ENCODE data around the gene NKAP.
"Not testable (repeated sequence)": the region's sequence is repeated elsewhere in the genome, so short reads cannot be mapped to it uniquely, and the experiment has no call there.

NKAP gene

GRCh38 chrX:119942173-119942819 lies 1.3 kb downstream of the NKAP start:
- in situ Hi-C loops (cut with HindIII; ENCODE audit: low sequenced_read_pairs) = no loop called here

- in situ Hi-C loops (cut with HindIII; ENCODE audit: low sequenced_read_pairs) = no loop called here
Measured at GRCh38 chrX:119941336-119941735, 2.2 kb downstream of the NKAP start.

- in situ Hi-C loops (cut with HindIII; ENCODE audit: low sequenced_read_pairs) = no loop called here
Measured at GRCh38 chrX:119935215-119935874, 8.2 kb downstream of the NKAP start.

- in situ Hi-C loops (cut with HindIII; ENCODE audit: low sequenced_read_pairs) = not testable (repeated sequence)
Measured at GRCh38 chrX:119922391-119922790, 21.2 kb downstream of the NKAP start.

- in situ Hi-C loops (cut with HindIII; ENCODE audit: low sequenced_read_pairs) = no loop called here
Measured at GRCh38 chrX:119919835-119920585, 23.5 kb downstream of the NKAP start.

- in situ Hi-C loops (cut with HindIII; ENCODE audit: low sequenced_read_pairs) = no loop called here
Measured at GRCh38 chrX:119917877-119918276, 25.7 kb downstream of the NKAP start.

- in situ Hi-C loops (cut with HindIII; ENCODE audit: low sequenced_read_pairs) = no loop called here
Measured at GRCh38 chrX:119916310-119916709, 27.2 kb downstream of the NKAP start.

- in situ Hi-C loops (cut with HindIII; ENCODE audit: low sequenced_read_pairs) = no loop called here
Measured at GRCh38 chrX:119900976-119901375, 42.6 kb downstream of the NKAP start.

GRCh38 chrX:119899125-119899524 lies 44.4 kb downstream of the NKAP start:
- in situ Hi-C loops (cut with HindIII; ENCODE audit: low sequenced_read_pairs) = no loop called here

- in situ Hi-C loops (cut with HindIII; ENCODE audit: low sequenced_read_pairs) = no loop called here
Measured at GRCh38 chrX:119895843-119896326, 47.7 kb downstream of the NKAP start, which contains the start of gene AKAP14. AKAP14 (plus strand) TSS chrX:119895893; CDS start chrX:119903224, 7,331 bp downstream.

GRCh38 chrX:119891961-119892692 lies 51.4 kb downstream of the NKAP start:
- in situ Hi-C loops (cut with HindIII; ENCODE audit: low sequenced_read_pairs) = not testable (repeated sequence)

- in situ Hi-C loops (cut with HindIII; ENCODE audit: low sequenced_read_pairs) = not testable (repeated sequence)
Measured at GRCh38 chrX:119890626-119891025, 52.9 kb downstream of the NKAP start.

GRCh38 chrX:119887721-119888425 lies 55.7 kb downstream of the NKAP start:
- in situ Hi-C loops (cut with HindIII; ENCODE audit: low sequenced_read_pairs) = no loop called here

GRCh38 chrX:119885554-119886428 lies 57.8 kb downstream of the NKAP start:
- in situ Hi-C loops (cut with HindIII; ENCODE audit: low sequenced_read_pairs) = no loop called here

- in situ Hi-C loops (cut with HindIII; ENCODE audit: low sequenced_read_pairs) = no loop called here
Measured at GRCh38 chrX:119880552-119881437, 62.8 kb downstream of the NKAP start.

GRCh38 chrX:119880076-119880475 lies 63.5 kb downstream of the NKAP start:
- in situ Hi-C loops (cut with HindIII; ENCODE audit: low sequenced_read_pairs) = no loop called here

GRCh38 chrX:119878740-119879139 lies 64.8 kb downstream of the NKAP start:
- in situ Hi-C loops (cut with HindIII; ENCODE audit: low sequenced_read_pairs) = no loop called here

GRCh38 chrX:119871599-119872395 lies 71.8 kb downstream of the NKAP start, which contains the start of the genes NDUFA1 and RNF113A:
NDUFA1 (plus strand) TSS chrX:119871832; CDS start chrX:119871912, 80 bp downstream.
RNF113A (minus strand) TSS chrX:119871733; CDS start chrX:119871613, 120 bp downstream.
- in situ Hi-C loops (cut with HindIII; ENCODE audit: low sequenced_read_pairs) = no loop called here

All from endothelial cell of hepatic sinusoid (primary cell).